Activated CD4-positive, alpha-beta T cell treated with anti-CD3 and anti-CD28 coated beads for 36 hours (primary cell): ENCODE results near the gene KCTD3. TPM values are rescaled to one million over a fixed set of nuclear protein-coding genes. Genes with fewer than 3 reads are reported as not detected.

Experiments
- ATAC-seq: fragments of 200-7000 bp; cut with Tn5 transposase; one replicate; pipeline ENCODE4 v1.10.0; 2021; ENCODE audit warnings: mild to moderate bottlenecking, moderate library complexity
- CTCF ChIA-PET: fragments of 350-600 bp; sonication (Branson Sonifier 250); formaldehyde crosslinking; loops from one replicate; lab custom pipeline; 2021; ENCODE audit warnings: antibody characterized with exemption; lab: Charles Lee
- POLR2A ChIA-PET: fragments of 350-600 bp; sonication (Branson Sonifier 250); formaldehyde crosslinking; loops from one replicate; lab custom pipeline; 2021; ENCODE audit warnings: antibody characterized with exemption, inconsistent platforms; lab: Charles Lee
- DNase-seq: peaks from one replicate; pipeline ENCODE4 v3.0.0-alpha.2; 2020
- H3K27ac Mint-ChIP-seq: one replicate; pipeline ENCODE4 v1.8.0; 2021; ENCODE audit warnings: mixed read lengths
- H3K27me3 Mint-ChIP-seq: one replicate; pipeline ENCODE4 v1.8.0; 2021; ENCODE audit warnings: mixed read lengths
- H3K36me3 Mint-ChIP-seq: one replicate; pipeline ENCODE4 v1.8.0; 2021; ENCODE audit warnings: low read depth, mixed read lengths
- H3K4me1 Mint-ChIP-seq: one replicate; pipeline ENCODE4 v1.8.0; 2021; ENCODE audit warnings: mixed read lengths
- H3K4me3 Mint-ChIP-seq: one replicate; pipeline ENCODE4 v1.8.0; 2021; ENCODE audit warnings: mild to moderate bottlenecking, moderate library complexity, mixed read lengths
- H3K9me3 Mint-ChIP-seq: one replicate; pipeline ENCODE4 v1.8.0; 2021; ENCODE audit warnings: low read depth, mixed read lengths
- intact Hi-C, 2 experiments: fragments of 100-400 bp; cut with DNase I in 1 of 2; cut with micrococcal nuclease in 1 of 2; formaldehyde crosslinking; loops; one replicate each; pipeline versions ENCODE4 v1.14.2 to v1.15.1; 2022 to 2024; cut with DNase I, micrococcal nuclease
- total RNA-seq, 2 experiments: library from RNA; stranded (reverse); gene quantifications; one replicate each; pipeline ENCODE4 v1.2.3, GENCODE V29; 2021

KCTD3 gene
- total RNA-seq, 2 experiments from 2014 or later, result 4.0 to 4.2 TPM

DNA sequence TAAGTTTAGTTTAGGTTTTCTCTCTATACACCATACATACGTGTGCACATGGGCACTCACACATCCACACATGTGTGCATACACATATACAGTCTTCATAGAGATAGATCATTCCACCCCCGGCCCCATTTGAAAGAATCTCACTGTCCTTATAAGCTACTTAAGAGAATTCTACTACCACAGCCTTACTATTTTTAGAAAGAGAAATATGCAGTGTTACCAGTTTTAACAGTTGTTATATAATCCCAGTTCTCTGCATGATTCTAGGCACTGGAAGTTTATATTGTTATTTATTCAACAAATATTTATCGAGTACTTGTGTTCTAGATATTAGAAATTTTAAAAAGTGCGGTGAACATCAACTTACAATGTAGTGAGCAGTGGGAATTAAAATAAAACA is 41.5 kb downstream of the KCTD3 start:
- H3K27ac Mint-ChIP-seq, result no peak overlapping the region
- ChIA-PET POLR2A (no interaction called here), CTCF (interaction anchor here (1.3 kb wide), 1 partner anchor 29 kb away, joined by 3 read pairs; no protein-coding TSS in a partner anchor)
- intact Hi-C loops, result no loop called here
- H3K27me3 Mint-ChIP-seq, result no peaks in the 10 kb centered on the region
- H3K36me3 Mint-ChIP-seq, result peaks cover 20% of the 10 kb centered on the region
- DNase-seq, result no peak
- no peak overlapping the region for H3K4me3 Mint-ChIP-seq
- H3K4me1 Mint-ChIP-seq, result no peaks in the 10 kb centered on the region
- no peaks in the 10 kb centered on the region for H3K9me3 Mint-ChIP-seq
- no peak for ATAC-seq

DNA sequence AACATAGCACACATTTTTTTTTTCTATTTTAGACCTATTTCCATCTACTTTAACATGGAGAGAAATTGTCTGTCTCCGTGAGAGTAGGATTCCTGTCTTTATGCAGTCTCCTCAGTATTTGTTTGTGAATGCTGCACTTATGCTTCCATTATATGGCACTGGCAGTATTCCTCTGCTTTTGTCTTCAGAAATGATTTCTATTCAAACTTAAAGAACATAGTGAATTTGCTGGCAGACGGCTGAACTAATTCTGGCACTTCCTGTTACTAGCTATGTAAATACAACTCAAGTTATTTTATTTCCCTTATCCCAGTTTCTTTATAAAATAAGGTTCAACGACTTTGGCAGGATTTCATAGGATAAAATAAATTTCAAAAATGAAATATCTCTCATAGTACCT is 45.3 kb downstream of the KCTD3 start:
- Mint-ChIP-seq H3K9me3 (no peaks in the 10 kb centered on the region), H3K36me3 (peaks cover 20% of the 10 kb centered on the region), H3K4me3 (no peak overlapping the region), H3K4me1 (no peaks in the 10 kb centered on the region), H3K27ac (no peak overlapping the region), H3K27me3 (no peaks in the 10 kb centered on the region)
- ChIA-PET POLR2A (no interaction called here), CTCF (no interaction called here)
- no peak for DNase-seq
- ATAC-seq, result no peak
- intact Hi-C loops, result no loop called here

DNA sequence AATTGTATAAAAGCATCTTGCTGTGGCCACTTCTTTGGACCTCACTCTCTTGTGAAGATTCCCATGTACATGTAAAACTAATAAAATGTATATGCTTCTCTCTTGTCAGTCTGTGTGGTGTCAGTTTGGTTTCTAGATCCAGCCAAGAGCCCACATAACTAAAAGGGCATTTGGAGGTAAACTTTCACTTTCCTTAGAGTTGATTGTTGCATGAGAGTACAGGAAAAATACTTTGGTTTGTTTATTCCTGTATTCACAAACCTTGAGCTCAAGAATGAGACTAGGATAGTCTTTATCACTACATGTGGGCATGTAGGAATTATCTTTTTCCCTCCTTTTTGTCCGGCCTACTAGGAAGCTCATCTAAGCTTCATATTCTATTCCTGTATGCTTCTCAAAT is 50.9 kb downstream of the KCTD3 start:
- ATAC-seq (no peak), DNase-seq (no peak)
- Mint-ChIP-seq H3K4me1 (no peaks in the 10 kb centered on the region), H3K9me3 (no peaks in the 10 kb centered on the region), H3K27me3 (no peaks in the 10 kb centered on the region), H3K36me3 (peaks cover 19% of the 10 kb centered on the region), H3K4me3 (no peak overlapping the region), H3K27ac (no peak overlapping the region)
- intact Hi-C loops, result no loop called here
- ChIA-PET CTCF (no interaction called here), POLR2A (no interaction called here)

DNA sequence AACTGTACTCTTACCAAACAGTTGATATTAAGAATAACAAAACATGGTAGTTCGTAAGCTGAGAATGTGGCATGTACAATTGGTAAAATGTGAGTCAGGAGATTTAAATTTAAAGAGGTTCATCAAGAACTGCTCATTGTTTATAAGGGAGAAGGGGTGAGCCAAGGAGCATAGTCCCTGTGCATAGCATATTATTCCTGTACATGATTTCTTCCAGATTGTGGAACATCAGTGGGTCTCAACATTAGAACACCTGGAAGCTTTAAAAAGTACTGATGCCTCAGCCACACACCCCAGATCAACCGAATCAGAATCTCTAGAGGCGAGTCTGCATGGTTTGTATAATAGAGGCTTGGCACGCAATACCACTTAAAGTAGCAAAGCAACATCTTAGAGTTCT is 56.1 kb downstream of the KCTD3 start:
- POLR2A ChIA-PET, result interaction anchor here (0.6 kb wide), 1 partner anchor 96 kb away, joined by 4 read pairs; no protein-coding TSS in a partner anchor
- Mint-ChIP-seq H3K27ac (no peak overlapping the region), H3K9me3 (no peaks in the 10 kb centered on the region), H3K4me3 (no peak overlapping the region), H3K36me3 (peaks cover 7% of the 10 kb centered on the region), H3K4me1 (no peaks in the 10 kb centered on the region), H3K27me3 (no peaks in the 10 kb centered on the region)
- ATAC-seq (no peak), DNase-seq (no peak)
- intact Hi-C loops, result no loop called here
- CTCF ChIA-PET, result interaction anchor here (0.7 kb wide), 1 partner anchor 20 kb away, joined by 3 read pairs; no protein-coding TSS in a partner anchor

DNA sequence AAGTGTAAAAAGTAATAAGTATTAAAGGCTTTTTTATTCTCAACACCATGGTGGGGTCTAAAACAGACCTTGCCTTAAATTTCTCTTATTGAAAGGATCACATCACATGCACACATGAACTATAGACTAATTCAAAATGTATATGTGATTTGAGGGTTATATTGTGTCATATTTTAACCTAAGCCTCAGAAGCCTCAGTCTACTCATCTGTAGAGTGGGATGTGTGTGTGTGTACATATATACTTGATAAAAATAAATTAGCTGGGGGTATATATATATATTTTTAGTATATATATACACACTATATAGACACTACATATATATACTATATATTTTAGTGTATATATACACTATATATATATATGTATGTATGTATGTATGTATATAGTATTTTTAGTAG is 58.8 kb downstream of the KCTD3 start:
- no peak overlapping the region for H3K27ac Mint-ChIP-seq
- ATAC-seq (no peak), DNase-seq (no peak)
- intact Hi-C loops, result no loop called here
- H3K9me3 Mint-ChIP-seq, result no peaks in the 10 kb centered on the region
- no peak overlapping the region for H3K4me3 Mint-ChIP-seq
- no peaks in the 10 kb centered on the region for H3K27me3 Mint-ChIP-seq
- no peaks in the 10 kb centered on the region for H3K36me3 Mint-ChIP-seq
- H3K4me1 Mint-ChIP-seq, result no peaks in the 10 kb centered on the region
- POLR2A ChIA-PET, result no interaction called here
- CTCF ChIA-PET, result no interaction called here

DNA sequence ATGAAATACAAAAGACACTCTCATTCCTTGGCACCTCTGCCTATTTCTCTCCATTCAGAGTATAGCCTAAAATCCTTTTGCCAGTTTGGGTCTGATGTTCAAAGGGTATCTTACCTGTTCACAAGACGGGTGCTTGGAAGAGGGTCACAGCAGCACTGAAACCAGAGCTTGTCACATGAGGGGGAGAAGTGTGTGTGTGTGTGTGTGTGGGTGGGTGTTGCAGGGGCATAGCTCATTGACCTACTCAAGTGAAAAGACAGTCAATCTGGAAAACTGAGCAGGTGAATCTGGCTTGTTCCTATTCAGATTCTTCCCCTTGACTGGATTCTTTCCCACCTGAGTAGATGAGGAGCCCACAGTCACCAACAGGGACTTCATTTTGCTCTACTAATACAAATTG is 63.9 kb downstream of the KCTD3 start:
- H3K36me3 Mint-ChIP-seq, result no peaks in the 10 kb centered on the region
- ChIA-PET POLR2A (no interaction called here), CTCF (no interaction called here)
- H3K4me1 Mint-ChIP-seq, result no peaks in the 10 kb centered on the region
- intact Hi-C loops, result no loop called here
- H3K9me3 Mint-ChIP-seq, result no peaks in the 10 kb centered on the region
- H3K4me3 Mint-ChIP-seq, result no peak overlapping the region
- no peak overlapping the region for H3K27ac Mint-ChIP-seq
- DNase-seq, result no peak
- no peaks in the 10 kb centered on the region for H3K27me3 Mint-ChIP-seq
- ATAC-seq, result no peak

DNA sequence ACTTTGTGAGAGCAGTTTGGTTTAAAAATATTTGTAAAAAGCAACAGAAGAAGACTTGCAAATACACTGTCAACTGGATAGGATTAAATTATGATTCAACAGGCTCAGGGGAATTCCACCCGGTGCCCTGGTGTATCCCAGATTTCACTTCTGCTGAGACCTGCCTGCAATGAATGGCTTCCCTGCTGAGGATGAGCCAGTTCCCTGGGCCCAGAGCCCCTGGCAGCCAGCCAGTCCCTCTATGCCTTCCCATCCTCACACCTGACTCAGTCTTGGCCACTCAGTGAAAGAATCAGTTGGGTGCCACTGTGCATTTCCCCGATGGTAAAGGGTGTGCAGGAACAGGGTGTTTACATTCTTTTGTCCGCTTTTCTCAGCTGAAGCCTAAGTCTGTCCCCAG is 64.4 kb downstream of the KCTD3 start:
- POLR2A ChIA-PET, result no interaction called here
- no peaks in the 10 kb centered on the region for H3K36me3 Mint-ChIP-seq
- no peak overlapping the region for H3K27ac Mint-ChIP-seq
- no peak for DNase-seq
- H3K4me3 Mint-ChIP-seq, result no peak overlapping the region
- no peaks in the 10 kb centered on the region for H3K4me1 Mint-ChIP-seq
- ATAC-seq, result no peak
- no peaks in the 10 kb centered on the region for H3K9me3 Mint-ChIP-seq
- no peaks in the 10 kb centered on the region for H3K27me3 Mint-ChIP-seq
- intact Hi-C loops, result no loop called here
- CTCF ChIA-PET, result no interaction called here

DNA sequence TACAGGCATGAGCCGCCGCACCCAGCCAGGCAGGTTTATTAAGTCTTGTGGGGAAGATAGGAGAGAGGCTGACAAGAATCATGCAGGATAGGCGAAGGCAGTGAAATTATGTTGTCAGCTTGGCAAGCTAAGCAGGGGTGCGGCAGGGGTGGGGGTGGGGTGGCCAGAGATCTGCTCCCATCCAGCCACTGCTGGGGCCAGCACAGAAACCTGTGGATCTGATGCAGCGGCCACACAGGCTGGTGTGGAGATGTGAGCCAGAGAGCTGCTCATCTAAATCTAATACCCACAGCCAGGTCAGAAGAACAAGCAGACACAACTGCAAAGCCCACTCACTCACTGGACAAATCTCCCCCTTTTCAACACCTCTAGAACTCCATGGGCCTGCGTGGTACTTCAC is 68.7 kb downstream of the KCTD3 start:
- Mint-ChIP-seq H3K36me3 (no peaks in the 10 kb centered on the region), H3K4me3 (no peak overlapping the region), H3K9me3 (no peaks in the 10 kb centered on the region), H3K27ac (no peak overlapping the region), H3K27me3 (peaks cover 3% of the 10 kb centered on the region), H3K4me1 (no peaks in the 10 kb centered on the region)
- ChIA-PET CTCF (no interaction called here), POLR2A (no interaction called here)
- no peak for DNase-seq
- intact Hi-C loops, result no loop called here
- ATAC-seq, result no peak

DNA sequence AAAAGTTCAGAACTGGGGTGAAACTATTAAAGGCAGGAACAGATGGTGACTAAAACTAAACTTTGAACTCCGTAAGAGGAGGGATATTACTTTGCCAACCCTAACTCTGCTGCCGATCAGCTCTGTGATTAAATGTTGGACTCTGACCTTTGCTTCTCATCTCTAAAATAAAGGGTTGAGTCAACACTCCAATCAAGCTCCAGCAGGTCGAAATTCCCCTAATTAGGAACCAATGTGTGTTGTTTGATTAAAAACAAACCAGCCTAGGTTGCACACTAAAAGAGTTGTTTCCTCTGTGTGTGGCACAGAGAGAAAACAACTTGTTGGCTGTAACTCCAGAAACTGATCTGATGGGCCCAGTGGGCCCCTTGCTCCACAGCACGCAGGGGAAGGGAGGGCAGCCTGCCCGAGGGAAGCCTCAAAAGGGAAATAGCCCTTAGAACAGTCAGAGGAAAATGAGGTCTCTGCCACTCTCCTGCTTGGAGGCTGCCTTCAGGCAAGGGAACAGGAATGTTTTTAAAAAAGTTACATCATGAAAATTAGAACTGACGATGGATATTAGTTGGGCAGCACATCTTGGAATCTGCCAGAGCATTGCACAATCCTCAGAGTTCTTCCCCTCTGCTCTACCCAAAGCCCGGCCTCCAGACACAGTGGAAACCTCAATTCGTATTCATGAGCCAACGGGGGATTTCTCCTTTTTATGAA is 69.3 kb downstream of the KCTD3 start:
- ATAC-seq, result no peak
- no peak overlapping the region for H3K4me3 Mint-ChIP-seq
- H3K36me3 Mint-ChIP-seq, result no peaks in the 10 kb centered on the region
- no peak for DNase-seq
- CTCF ChIA-PET, result no interaction called here
- intact Hi-C loops, result no loop called here
- H3K27me3 Mint-ChIP-seq, result peaks cover 3% of the 10 kb centered on the region
- no peaks in the 10 kb centered on the region for H3K4me1 Mint-ChIP-seq
- POLR2A ChIA-PET, result no interaction called here
- no peak overlapping the region for H3K27ac Mint-ChIP-seq
- H3K9me3 Mint-ChIP-seq, result no peaks in the 10 kb centered on the region

DNA sequence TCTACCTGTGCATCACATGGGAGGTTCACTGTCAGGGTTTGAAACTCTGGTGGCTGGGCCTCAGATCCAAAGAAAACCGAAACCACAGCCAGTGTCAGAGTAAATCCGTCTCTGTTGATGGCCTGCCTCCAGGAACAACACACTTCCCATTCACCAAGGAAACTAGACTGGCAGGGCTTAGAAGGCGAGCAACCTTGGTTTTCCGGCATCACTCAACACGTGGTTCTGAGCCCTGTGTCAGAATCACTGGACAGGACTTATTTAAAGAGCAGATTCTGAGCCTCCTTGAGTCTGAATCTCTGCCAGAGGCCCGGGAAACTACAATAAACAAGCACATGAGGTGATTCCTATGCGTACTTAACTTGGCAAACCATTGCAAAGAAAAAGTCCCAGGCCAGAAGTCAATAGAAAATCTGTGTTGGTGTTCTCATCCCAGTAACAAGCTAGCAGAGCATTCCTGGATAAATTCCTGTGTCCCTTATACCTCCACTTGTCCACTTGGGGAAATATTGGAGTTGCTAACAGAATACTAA is 70.0 kb downstream of the KCTD3 start:
- Mint-ChIP-seq H3K9me3 (no peaks in the 10 kb centered on the region), H3K36me3 (no peaks in the 10 kb centered on the region), H3K27me3 (peaks cover 3% of the 10 kb centered on the region), H3K4me3 (no peak overlapping the region), H3K4me1 (no peaks in the 10 kb centered on the region), H3K27ac (no peak overlapping the region)
- intact Hi-C loops, result no loop called here
- ATAC-seq, result no peak
- ChIA-PET CTCF (no interaction called here), POLR2A (no interaction called here)
- no peak for DNase-seq

DNA sequence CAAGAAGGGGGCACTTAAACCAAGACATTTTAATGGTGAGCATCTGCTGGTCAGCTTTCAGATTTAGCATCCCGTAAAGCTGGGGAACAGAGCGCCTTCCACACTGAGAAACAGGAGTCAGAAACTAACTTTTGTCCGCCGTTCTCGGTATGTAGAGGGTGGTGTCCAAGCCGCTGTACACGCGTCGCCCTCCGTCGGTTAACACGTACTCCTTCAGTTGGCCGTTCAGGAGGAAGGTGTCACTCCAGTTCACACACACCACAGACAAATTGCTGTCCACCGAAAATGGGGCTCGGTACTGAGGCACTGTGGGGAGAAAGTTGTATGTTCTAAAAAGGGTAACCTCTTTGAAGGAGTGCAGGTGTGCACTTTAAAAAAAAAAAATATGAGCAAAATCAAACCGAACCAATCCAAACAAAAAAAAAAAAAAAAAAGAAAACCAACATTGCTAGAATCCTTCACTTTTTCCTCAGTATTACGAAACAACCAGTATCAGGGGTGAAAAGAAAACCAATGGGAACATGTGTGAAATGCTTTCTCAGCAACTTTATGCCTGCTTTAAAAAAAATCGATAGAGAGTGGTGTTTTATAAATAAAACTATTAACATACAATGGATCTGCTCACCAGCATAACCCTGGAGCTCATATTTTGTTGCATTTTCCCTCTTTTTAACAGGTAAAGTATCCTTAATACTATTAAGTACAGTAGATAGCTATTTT is 73.5 kb downstream of the KCTD3 start:
- POLR2A ChIA-PET, result no interaction called here
- intact Hi-C loops, result no loop called here
- ATAC-seq (no peak), DNase-seq (no peak)
- H3K27me3 Mint-ChIP-seq, result peaks cover 3% of the 10 kb centered on the region
- no peak overlapping the region for H3K4me3 Mint-ChIP-seq
- H3K9me3 Mint-ChIP-seq, result no peaks in the 10 kb centered on the region
- no peak overlapping the region for H3K27ac Mint-ChIP-seq
- no peaks in the 10 kb centered on the region for H3K36me3 Mint-ChIP-seq
- CTCF ChIA-PET, result no interaction called here
- no peaks in the 10 kb centered on the region for H3K4me1 Mint-ChIP-seq
